HG02970 (cell line): ENCODE data around the gene SCN1A.
"Not testable (repeated sequence)": the region's sequence is repeated elsewhere in the genome, so short reads cannot be mapped to it uniquely, and the experiment has no call there.

ENCODE experiments used
- ATAC-seq: cut with Tn5 transposase; IDR thresholded peaks from one replicate; pipeline ENCODE4 v1.9.1; 2021; ENCODE audit warnings: mild to moderate bottlenecking, moderate library complexity, moderate number of reproducible peaks; ENCODE audit not compliant: unreplicated experiment, low FRiP score

The SCN1A gene

GRCh38 chr2:166137331-166137730 lies 9.5 kb upstream of the SCN1A start:
- ATAC-seq: no peak

- ATAC-seq: no peak
Observed at GRCh38 chr2:166135849-166136258, 8.0 kb upstream of the SCN1A start.

- ATAC-seq: no peak
Observed at GRCh38 chr2:166135152-166135848, 7.5 kb upstream of the SCN1A start.

DNA sequence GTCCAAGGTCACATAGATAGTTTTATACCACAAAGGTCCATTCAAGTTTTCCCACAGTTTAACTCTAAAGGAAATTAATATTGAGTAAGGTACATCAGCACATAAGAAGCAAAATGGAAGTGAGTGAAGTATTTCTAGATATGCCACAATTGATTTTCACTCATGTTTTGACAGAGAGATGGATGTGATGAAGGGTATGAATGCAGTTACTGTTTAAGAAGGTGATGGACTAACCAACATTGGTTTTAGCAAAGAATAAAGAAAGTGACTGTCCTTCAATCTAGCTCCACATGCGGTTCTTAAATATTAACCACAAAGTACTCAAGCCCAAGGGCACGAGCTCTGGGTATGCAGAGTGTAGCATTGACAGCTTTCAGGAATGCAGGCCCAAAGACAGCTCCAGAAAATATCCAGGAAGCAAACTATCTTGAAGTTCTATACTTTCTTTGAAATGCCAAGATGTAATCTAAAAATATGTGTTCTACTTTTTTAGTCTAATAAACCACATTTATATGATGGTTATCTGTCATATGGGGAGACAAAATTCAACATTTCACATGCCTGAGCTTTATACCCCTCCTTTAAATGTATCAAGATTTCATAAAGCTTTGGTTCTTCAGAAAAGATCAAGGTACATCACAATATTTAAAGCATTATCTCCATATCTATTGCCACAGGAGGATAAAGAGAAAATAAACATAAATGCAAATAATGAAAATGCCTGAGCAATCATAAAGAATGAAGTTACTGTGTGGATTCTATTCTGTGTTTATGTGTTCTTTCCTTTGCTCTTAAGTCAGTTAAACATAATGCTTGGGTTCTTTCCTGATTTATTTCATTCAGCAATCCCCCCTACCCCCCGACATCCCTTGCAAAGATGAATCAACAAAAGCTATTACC lies 6.7 kb upstream of the SCN1A start:
- no peak for ATAC-seq

DNA sequence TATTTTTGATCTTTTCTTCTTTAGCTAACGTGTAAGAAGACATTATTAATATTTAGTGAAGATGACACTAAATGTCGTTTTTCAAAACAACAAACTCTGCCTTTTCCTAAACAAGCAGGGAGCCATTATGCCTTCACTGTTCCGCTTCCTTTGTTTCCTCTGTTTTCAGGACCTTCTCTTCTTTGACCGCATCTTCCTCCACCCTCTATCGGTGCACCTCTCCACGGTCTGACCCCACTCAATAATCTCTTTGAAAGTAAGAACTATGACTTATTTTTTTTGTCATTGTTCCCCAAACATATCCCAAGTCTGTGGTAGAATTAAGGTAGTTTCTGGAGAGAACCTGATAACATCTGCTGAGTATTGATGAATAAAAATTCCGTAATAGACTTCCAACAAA lies 5.8 kb upstream of the SCN1A start:
- no peak for ATAC-seq

DNA sequence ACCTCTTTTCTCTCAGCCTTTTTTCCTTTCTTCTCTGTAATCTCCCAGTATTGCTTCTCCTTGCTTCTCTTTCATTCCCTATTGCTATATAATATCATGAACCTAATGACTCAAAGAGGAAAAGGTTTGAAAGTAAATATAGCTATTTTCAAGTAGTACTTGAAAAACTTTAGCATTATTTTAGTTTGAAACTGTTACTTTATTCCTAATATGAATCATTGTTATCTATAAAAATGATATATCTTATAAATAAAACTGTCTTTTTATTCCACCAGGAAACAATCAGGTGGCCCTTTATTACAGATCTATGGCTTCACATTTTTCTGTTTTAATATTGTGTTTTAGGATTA lies 311 bp upstream of the SCN1A start:
- ATAC-seq: no peak

- no peak for ATAC-seq
Observed at GRCh38 chr2:166126007-166126639, 1.7 kb downstream of the SCN1A start.

DNA sequence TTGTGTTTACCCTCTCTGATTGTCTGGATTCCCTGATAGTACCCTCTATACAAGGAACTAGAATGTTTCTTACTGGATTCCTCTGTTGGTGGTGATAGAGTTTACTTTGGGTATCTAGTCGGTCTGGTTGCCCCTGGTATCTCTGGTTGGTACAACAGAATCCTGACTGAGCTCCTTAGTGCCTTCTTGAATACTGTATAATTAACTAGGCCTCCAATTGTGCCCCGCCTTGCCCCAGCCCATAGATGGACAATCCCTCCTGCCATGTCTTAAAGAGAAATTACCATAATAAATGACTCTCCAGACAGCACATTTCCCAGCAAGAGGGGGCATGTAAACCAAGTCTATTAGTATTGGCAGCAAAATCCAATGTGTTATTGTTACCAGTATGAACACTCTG lies 2.3 kb downstream of the SCN1A start:
- no peak for ATAC-seq

GRCh38 chr2:166118180-166118579 lies 9.6 kb downstream of the SCN1A start:
- no peak for ATAC-seq

DNA sequence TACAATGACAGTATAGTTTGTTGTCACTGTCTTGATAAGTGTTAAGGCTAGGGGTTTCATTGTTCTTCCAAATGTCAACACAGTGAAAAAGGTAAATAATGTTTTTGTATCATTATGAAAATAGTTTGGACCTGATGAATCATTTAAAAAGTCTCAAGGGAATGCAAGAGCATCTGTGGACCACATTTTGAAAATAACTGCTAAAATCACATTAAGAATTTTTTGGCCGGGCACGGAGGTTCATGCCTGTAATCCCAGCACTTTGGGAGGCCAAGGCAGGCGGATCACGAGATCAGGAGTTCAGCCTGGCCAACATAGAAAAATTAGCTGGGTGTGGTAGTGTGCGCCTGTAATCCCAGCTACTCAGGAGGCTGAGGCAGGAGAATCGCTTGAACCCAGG lies 10.3 kb downstream of the SCN1A start:
- ATAC-seq: no peak

DNA sequence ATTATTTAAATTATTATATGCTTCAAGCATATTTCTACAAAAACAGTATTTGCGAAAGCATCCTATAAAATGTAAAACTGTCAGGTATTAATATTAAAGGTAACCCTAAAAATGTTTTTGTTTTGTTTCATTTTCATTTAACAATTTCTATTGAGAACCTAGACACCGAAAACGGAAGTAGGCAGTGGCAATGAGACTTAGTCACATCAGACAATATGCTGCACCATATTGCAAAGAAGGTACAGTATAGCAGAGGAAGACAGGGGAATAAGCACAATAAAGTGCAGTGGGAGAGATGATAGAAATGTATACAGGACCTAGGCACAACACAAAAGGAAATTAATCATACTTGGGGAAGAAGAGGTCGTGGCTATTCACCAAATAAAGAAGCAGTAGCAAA lies 12.2 kb downstream of the SCN1A start:
- ATAC-seq: no peak

- ATAC-seq: no peak
Observed at GRCh38 chr2:166112193-166112605, 15.6 kb downstream of the SCN1A start.

GRCh38 chr2:166106431-166107015 lies 21.3 kb downstream of the SCN1A start:
- no peak for ATAC-seq

DNA sequence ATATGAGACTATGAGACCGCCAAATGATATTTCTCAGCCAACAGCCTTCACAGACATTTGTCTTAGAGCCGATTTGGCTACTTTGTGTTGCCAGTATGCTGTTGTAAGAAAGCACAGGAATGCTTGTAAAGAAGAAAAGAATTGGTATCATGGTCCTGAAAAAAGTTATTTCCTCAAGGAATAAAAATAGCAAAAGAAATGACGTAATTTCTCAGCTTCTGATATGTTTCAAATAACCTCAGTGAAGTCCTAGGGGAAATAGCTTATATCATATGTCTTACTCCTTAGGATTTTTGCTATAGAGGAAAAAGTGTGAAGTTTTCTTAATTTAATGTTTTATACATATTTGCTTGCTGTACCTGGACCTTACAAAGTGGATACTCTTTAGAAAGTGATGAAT lies 23.0 kb downstream of the SCN1A start:
- ATAC-seq: no peak

GRCh38 chr2:166104084-166104483 lies 23.7 kb downstream of the SCN1A start:
- no peak for ATAC-seq

GRCh38 chr2:166103277-166103676 lies 24.5 kb downstream of the SCN1A start:
- not testable (repeated sequence) for ATAC-seq

DNA sequence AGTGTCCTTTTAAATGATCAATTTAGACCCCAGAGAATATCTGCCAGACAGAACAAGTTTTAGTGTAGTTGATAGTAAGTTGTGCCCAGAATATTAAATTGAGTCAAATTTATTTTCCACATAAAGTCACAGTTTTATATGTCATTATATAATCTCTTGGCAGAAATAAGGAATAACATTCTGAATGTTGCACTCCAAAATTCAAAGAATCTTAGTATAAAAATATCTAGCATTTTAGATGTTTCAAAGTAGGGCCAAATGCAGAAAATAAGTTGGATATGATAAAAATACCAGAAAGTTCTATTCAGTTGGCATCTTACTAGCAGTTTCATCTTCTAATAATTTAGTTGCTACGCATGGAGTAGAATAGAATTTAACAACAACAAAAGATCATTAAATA lies 33.5 kb downstream of the SCN1A start:
- no peak for ATAC-seq

DNA sequence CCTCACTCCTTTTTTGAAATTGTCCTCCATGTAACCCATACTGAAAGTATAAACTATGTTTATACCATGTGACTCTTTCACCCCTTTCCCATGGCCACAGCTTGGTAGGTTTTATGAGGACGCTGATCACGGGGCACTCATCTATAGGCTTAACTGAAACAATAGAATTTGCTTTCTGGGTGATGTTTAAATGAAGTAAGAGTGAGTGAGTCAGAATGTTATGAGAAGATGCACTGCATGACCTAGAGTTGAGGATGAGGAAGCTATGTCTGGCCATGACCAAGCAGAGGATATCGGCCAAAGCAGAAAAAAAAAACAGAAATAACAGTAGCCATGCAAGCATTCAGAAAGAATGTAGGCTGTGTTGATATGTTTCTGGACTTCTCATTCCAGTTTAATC lies 34.9 kb downstream of the SCN1A start:
- no peak for ATAC-seq

- no peak for ATAC-seq
Observed at GRCh38 chr2:166091439-166091838, 36.4 kb downstream of the SCN1A start.

DNA sequence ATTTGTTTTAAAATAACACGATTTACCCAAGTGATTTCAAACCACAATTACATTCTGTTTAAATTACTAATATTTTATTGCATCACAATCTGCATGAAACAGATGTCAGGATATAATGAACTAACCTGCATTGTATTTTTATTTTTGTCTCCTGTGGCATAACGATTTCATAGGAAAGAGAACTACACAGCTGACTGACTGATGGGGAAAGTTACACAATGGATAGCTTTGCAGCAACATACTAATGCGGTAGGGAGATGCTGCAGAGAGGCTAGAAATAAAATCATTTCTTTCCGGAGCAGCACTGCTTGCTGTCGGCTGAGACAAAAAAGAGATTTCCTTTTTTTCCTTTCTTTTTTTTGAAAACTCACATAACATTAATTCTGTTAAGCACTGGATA lies 36.9 kb downstream of the SCN1A start:
- no peak for ATAC-seq

- ATAC-seq: no peak
Observed at GRCh38 chr2:166090346-166090745, 37.5 kb downstream of the SCN1A start.
